ENCODE data around the gene STK32C. TPM values are rescaled to one million over a fixed set of nuclear protein-coding genes. Genes with fewer than 3 reads are reported as not detected.
"Not testable (repeated sequence)": the region's sequence is repeated elsewhere in the genome, so short reads cannot be mapped to it uniquely, and the experiment has no call there.

Gene STK32C
- total RNA-seq, 2 donors from 2014 or later: 12.6 to 20.6 TPM

GRCh38 chr10:132317477-132317876, 9.7 kb upstream of the STK32C start:
- not testable (repeated sequence) for H3K27ac Mint-ChIP-seq; H3K4me3 Mint-ChIP-seq; H3K9me3 Mint-ChIP-seq; H3K36me3 Mint-ChIP-seq (ENCODE audit: low read depth); H3K27me3 Mint-ChIP-seq; ATAC-seq (replicated peaks)
- H3K4me1 Mint-ChIP-seq: peaks cover 11% of the 10 kb centered on the region

DNA sequence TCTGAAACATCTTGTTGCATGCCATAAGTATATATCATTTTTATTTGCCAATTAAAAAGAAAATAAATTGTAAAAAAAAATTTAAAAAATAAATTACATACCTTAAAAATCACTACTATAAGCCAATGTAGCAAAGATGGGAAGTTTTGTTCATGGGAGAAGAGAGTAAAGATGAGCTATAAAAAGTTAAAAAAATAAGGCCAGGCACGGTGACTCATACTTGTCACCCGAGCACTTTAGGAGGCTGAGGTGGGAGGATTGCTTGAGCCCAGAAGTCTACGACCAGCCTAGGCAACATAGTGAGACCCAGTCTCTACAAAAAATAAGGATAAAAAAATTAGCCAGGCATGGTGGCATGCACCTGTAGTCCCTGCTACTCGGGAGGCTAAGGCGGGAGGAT, 8.4 kb upstream of the STK32C start:
- no peak for ATAC-seq (replicated peaks)
- Mint-ChIP-seq H3K36me3 (ENCODE audit: low read depth) (no peaks in the 10 kb centered on the region), H3K27me3 (no peaks in the 10 kb centered on the region), H3K9me3 (no peaks in the 10 kb centered on the region), H3K4me3 (no peak overlapping the region), H3K4me1 (peaks cover 11% of the 10 kb centered on the region), H3K27ac (no peak overlapping the region)

DNA sequence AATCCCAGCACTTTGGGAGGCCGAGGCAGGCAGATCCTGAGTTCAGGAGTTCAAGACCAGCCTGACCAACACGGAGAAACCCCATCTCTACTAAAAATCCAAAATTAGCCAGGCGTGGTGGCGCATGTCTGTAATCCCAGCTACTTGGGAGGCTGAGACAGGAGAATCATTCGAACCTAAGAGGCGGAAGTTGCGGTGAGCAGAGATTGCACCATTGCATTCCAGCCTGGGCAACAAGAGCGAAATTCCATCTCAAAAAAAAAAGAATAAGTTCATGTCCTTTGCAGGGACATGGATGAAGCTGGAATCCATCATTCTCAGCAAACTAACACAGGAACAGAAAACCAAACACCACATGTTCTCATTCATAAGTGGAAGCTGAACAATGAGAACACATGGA, 7.1 kb upstream of the STK32C start:
- not testable (repeated sequence) for H3K4me3 Mint-ChIP-seq; H3K4me1 Mint-ChIP-seq; H3K9me3 Mint-ChIP-seq; ATAC-seq (replicated peaks); H3K36me3 Mint-ChIP-seq (ENCODE audit: low read depth); H3K27me3 Mint-ChIP-seq; H3K27ac Mint-ChIP-seq

DNA sequence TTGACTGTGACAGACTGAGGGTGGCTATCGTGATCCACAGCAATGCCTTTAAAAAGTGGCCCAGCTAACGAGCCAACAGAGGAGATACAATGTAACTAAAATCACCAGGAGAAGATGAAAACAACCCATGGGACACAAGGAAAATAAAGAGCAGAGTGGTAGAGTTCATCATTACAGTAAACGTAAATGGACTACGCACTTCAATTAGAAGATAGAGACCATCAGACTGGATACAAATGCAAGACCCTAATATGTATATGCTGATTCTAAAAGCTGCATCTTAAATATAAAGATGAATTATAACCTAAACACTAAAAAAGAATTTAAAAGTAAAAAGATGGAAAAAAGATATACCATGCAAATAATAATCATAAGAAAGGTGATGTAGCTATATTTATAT, 6.6 kb upstream of the STK32C start:
- no peaks in the 10 kb centered on the region for H3K27me3 Mint-ChIP-seq
- H3K27ac Mint-ChIP-seq: no peak overlapping the region
- no peak for ATAC-seq (replicated peaks)
- H3K9me3 Mint-ChIP-seq: no peaks in the 10 kb centered on the region
- H3K4me3 Mint-ChIP-seq: no peak overlapping the region
- no peaks in the 10 kb centered on the region for H3K36me3 Mint-ChIP-seq (ENCODE audit: low read depth)
- peaks cover 2% of the 10 kb centered on the region for H3K4me1 Mint-ChIP-seq

DNA sequence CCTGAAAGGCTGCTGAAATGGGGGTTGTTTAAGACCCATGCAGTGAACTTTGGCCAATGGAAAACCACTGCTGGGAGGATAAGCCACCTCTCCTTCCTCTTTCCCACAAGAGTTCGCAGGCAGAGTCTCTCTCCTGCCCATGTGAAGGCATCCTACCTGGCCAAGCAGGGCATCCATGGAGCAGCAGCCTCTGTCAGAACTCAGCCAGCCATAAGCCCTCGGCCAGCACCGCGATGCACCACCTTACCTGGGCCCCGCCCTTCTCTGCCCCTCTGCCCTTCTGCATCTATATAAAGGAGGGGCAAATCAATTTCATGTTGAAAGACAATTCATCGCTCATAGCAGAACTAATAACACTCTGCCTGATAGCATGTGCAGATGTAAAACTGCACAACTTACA, 6.1 kb upstream of the STK32C start:
- no peak for ATAC-seq (replicated peaks)

DNA sequence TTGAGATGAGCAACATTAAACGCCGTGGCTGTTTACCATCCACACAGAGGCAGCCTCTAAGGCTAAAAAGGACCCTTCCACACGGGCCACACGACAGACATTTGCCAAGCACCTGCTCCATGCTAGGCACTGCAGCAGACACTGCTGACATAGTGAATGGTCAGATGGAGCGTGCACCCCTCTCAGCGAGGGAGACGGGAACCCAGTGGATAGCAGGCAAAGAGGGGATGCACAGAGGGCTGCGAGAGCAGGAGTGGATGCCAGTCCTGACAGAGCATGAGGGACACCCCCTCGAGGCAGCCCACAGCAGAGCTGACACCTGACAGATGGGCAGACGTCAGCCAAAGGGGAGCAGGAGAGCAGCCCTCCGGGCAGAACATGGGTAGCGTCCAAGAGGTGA, 5.6 kb upstream of the STK32C start:
- Mint-ChIP-seq H3K27me3 (no peaks in the 10 kb centered on the region), H3K9me3 (no peaks in the 10 kb centered on the region), H3K4me3 (no peak overlapping the region), H3K36me3 (ENCODE audit: low read depth) (no peaks in the 10 kb centered on the region), H3K4me1 (no peaks in the 10 kb centered on the region), H3K27ac (peak overlapping the region; percentile 73)
- ATAC-seq (replicated peaks): no peak

More for the DNA sequence above, 6.1 kb upstream of the STK32C start:
- Mint-ChIP-seq H3K4me1 (no peaks in the 10 kb centered on the region), H3K27me3 (no peaks in the 10 kb centered on the region), H3K36me3 (ENCODE audit: low read depth) (no peaks in the 10 kb centered on the region), H3K4me3 (no peak overlapping the region), H3K9me3 (no peaks in the 10 kb centered on the region), H3K27ac (no peak overlapping the region)

GRCh38 chr10:132311338-132311939, 3.7 kb upstream of the STK32C start:
- ATAC-seq (replicated peaks): no peak
- H3K27me3 Mint-ChIP-seq: no peaks in the 10 kb centered on the region
- H3K27ac Mint-ChIP-seq: no peak overlapping the region
- H3K4me3 Mint-ChIP-seq: no peak overlapping the region
- no peaks in the 10 kb centered on the region for H3K36me3 Mint-ChIP-seq (ENCODE audit: low read depth)
- no peaks in the 10 kb centered on the region for H3K9me3 Mint-ChIP-seq
- H3K4me1 Mint-ChIP-seq: no peaks in the 10 kb centered on the region

DNA sequence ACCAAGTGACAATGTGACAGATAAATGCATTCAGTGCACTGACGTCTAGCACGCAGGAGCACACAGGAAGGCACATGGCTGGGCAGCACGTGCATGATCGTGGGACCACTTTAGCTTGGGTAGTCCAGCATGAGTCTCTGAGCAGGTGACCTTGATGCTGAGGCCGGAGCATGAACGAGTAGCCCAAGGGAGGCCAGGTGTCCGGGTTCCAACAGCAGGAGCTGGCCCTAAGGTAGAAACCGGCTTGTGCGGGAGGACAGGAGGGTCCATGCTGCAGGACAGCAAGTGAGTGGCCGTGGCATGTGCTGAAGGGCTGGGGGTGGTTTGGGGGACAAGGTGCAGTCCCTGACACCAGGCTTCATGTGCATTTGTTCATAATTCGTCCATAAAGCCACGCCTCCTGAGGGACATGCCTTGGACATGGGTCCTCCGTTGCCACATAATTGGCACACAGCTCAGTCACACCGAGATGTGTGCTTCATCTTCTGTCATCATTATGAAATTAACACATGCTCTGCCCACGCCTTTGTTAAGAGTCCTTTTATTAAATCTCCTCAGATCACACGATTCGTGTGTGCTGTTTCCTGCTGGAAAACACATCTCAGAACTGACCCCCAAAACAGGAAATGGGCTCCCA, 3.1 kb upstream of the STK32C start:
- ATAC-seq (replicated peaks): no peak
- H3K4me1 Mint-ChIP-seq: no peaks in the 10 kb centered on the region
- H3K9me3 Mint-ChIP-seq: no peaks in the 10 kb centered on the region
- H3K27me3 Mint-ChIP-seq: no peaks in the 10 kb centered on the region
- H3K36me3 Mint-ChIP-seq (ENCODE audit: low read depth): no peaks in the 10 kb centered on the region
- H3K4me3 Mint-ChIP-seq: no peak overlapping the region
- no peak overlapping the region for H3K27ac Mint-ChIP-seq

DNA sequence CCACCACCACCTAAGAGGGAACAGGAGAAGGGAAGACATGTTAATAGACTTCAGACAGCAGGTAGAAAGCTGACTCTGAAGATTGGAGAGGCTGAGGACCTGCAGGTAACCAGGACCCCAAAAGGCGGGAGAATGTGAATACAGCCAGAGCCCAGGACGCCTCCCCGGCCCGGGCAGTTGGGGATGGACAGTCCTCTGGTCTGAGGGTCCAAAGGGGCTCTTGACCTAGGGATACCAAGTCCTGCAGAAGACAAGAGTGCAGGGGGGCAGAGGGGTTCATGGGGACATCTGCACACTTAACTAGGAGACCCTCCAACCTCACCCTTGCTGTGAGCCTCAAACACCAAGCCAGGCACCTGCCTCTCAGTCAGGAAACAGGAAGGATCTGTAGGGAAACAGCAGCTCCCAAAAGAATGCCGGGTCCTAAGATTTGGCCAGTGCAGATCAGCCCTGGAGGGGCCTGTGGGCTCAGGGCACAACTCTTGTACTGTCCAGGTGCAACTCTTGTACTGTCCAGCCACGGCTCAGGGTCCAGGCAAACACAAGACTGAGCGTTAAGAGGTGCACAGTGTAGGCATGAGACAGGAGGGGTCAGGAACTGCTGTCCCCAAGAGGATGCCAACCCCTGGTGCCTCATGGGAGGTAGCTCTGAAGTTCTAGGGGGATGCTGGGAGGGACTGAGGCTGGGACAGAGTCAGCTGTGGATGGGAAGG, 2.3 kb upstream of the STK32C start:
- Mint-ChIP-seq H3K9me3 (no peaks in the 10 kb centered on the region), H3K27ac (no peak overlapping the region), H3K36me3 (ENCODE audit: low read depth) (no peaks in the 10 kb centered on the region), H3K27me3 (no peaks in the 10 kb centered on the region), H3K4me3 (peak overlapping the region; percentile 59), H3K4me1 (no peaks in the 10 kb centered on the region)
- no peak for ATAC-seq (replicated peaks)

- no peak for ATAC-seq (replicated peaks)
- Mint-ChIP-seq H3K36me3 (ENCODE audit: low read depth) (no peaks in the 10 kb centered on the region), H3K4me1 (no peaks in the 10 kb centered on the region), H3K27ac (no peak overlapping the region), H3K4me3 (peak overlapping the region; percentile 59), H3K9me3 (no peaks in the 10 kb centered on the region), H3K27me3 (no peaks in the 10 kb centered on the region)
Measured at GRCh38 chr10:132309471-132309865, 1.7 kb upstream of the STK32C start.

GRCh38 chr10:132308587-132309470, 1.1 kb upstream of the STK32C start:
- Mint-ChIP-seq H3K9me3 (no peaks in the 10 kb centered on the region), H3K4me1 (no peaks in the 10 kb centered on the region), H3K4me3 (peak overlapping the region; percentile 59), H3K27me3 (no peaks in the 10 kb centered on the region), H3K27ac (no peak overlapping the region), H3K36me3 (ENCODE audit: low read depth) (no peaks in the 10 kb centered on the region)
- ATAC-seq (replicated peaks): no peak

GRCh38 chr10:132306864-132307751, 642 bp downstream of the STK32C start:
- Mint-ChIP-seq H3K4me3 (peak overlapping the region; percentile 88), H3K27ac (peak overlapping the region; percentile 46), H3K36me3 (ENCODE audit: low read depth) (no peaks in the 10 kb centered on the region), H3K4me1 (no peaks in the 10 kb centered on the region), H3K9me3 (no peaks in the 10 kb centered on the region), H3K27me3 (no peaks in the 10 kb centered on the region)
- ATAC-seq (replicated peaks): peak; percentile 8

DNA sequence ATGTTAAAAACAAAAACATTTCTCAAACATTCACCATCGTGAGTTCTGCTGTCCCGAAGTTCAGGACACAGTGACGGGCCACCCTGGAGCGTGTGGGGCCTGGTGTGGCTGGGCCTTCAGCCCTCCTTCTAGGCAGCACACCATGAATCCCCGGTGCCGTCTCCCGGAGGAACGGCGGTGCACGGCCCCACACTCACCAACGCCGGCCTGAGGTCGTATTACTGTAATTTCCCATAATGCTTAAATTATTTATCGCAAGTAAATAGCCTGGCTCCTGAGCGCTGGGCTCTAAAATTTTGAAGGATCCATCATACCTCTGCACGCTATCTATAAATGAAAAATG, 1.4 kb downstream of the STK32C start:
- Mint-ChIP-seq H3K27me3 (no peaks in the 10 kb centered on the region), H3K4me3 (peak overlapping the region; percentile 88), H3K36me3 (ENCODE audit: low read depth) (no peaks in the 10 kb centered on the region), H3K4me1 (no peaks in the 10 kb centered on the region), H3K27ac (no peak overlapping the region), H3K9me3 (no peaks in the 10 kb centered on the region)
- no peak for ATAC-seq (replicated peaks)

Data from activated T-helper 17 cell treated with anti-CD3 and anti-CD28 coated beads, Interleukin-2, amount 50 U/mL, for 72 hours (primary cell).